HG03095 (cell line): ENCODE measurements around the gene PLGRKT.
"Not testable (repeated sequence)": the region's sequence is repeated elsewhere in the genome, so short reads cannot be mapped to it uniquely, and the experiment has no call there.

Experiments
- ATAC-seq: cut with Tn5 transposase; IDR thresholded peaks from one replicate; pipeline ENCODE4 v1.9.1; 2021; ENCODE audit warnings: moderate library complexity; ENCODE audit not compliant: unreplicated experiment

The PLGRKT gene

DNA sequence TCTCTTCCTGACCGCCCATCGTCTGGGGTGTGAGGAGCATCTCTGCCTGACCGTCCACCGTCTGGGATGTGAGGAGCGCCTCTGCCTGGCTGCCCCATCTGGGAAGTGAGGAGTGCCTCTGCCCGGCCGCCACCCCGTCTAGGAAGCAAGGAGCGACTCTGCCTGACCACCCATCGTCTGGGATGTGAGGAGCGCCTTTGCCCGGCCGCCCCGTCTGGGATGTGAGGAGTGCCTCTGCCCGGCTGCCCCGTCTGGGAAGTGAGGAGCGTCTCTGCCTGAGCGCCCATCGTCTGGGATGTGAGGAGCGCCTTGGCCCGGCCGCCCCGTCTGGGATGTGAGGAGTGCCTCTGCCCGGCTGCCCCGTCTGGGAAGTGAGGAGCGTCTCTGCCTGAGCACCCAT lies 4.4 kb downstream of the PLGRKT start:
- not testable (repeated sequence) for ATAC-seq

DNA sequence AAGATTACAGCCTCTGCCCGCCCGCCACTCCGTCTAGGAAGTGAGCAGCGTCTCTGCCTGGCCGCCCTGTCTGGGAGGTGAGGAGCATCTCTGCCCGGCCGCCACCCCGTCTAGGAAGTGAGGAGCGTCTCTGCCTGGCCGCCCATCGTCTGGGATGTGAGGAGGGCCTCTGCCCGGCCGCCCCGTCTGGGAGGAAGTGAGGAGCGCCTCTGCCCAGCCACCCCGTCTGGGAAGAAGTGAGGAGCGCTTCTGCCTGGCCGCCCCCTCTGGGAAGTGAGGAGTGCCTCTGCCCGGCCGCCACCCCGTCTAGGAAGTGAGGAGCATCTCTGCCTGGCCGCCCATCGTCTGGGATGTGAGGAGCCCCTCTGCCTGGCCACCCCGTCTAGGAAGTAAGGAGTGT lies 4.8 kb downstream of the PLGRKT start:
- not testable (repeated sequence) for ATAC-seq

DNA sequence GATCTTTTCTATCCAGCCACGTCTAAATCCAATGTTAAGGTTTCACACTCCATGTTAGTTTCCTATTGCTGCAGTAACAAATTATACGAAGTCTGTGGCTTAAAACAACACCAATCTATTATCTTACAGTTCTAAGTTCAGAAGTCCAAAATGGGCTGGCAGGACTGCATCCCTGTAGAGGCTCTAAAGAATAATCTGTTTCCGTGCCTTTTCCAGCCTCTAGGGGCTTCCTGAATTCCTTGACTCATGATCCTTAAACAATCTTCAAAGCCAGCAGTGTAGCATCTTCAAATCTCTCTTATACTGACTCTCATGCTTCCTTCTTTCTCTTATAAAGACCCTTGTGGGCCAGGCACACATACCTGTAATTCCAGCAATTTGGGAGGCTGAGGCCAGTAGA lies 6.8 kb downstream of the PLGRKT start:
- ATAC-seq = no peak

- ATAC-seq = no peak
These were observed 7.7 kb downstream of the PLGRKT start for GRCh38 chr9:5429873-5430564.

DNA sequence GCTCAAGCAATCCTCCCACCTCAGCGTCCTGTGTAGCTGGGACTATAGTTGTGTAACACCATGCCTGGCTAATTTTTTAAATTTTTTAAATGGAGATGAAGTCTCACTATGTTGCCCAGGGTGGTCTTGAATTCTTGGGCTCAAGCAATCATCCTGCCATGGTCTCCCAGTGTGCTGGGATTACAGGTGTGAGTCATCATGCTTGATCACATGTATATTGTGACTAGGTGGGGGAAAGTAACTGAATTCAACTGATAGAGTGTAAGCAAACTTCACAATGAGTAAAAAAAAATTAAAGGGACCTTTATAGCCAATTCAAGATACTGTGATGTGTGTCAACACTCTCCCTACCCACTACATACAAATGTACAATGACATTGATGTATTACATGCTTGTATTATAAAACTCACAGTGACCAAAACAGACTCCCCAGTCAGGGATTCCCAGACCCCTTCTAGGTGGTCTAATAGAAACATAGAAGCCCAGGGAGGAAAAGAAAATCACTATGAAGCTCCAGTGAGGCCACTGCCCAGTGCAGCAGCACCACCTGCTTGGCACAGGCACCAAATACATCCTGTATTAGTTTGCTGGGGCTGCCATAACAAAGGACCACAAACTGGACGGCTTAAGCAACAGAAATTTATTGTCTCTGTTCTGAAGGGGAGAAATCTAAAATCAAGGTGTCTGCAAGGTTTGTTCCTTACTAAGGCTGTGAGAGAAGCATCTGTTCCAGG lies 8.8 kb downstream of the PLGRKT start:
- no peak for ATAC-seq

DNA sequence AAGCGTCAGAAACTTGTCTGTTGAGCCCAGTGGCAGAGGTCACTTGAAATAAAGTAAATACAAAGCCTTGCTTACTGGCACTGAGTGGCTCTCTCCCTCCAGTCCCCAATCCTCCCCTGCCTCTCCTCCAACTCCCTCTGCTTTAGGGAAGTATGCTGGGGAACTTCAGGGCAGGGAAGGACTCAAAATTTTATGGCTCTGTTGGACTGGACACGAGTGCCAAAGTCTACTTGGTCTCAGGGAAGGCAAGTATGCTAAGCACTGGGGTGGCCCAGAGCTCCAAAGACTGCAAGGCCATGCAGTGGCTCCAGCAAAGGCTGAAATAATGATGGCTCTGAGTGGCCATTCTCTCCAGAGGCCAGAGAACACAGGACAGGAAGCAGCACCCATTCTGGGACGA lies 9.6 kb downstream of the PLGRKT start:
- ATAC-seq = no peak

- no peak for ATAC-seq
These were observed 10.7 kb downstream of the PLGRKT start for GRCh38 chr9:5427005-5427404.

DNA sequence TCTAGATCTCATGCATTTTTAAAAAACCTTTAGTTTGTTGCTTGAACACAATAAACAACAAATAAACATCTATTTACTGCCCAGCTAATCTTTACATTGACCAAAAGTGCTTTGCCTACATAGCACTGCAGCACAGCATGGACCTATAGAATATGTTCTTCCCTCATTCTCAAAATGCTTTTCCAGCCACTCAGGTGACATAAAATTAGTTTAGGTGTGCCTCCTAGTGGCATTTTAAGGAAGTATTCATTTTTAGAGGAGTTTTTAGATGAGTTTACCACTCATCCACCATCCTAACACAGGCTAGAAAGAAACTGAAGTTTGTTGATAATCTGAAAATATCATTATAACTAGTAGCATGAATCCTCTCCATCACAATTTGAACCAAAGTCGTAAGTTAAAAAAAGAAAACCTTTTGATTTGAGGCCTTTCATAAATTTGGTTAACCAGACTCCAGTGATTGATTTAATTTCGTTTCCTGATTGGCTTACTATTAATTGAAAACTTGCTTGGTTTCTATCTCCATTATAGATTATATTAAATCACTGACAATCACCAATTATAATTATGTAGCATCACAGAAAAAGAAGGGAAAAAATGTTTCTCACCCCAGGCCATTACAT lies 12.6 kb downstream of the PLGRKT start:
- no peak for ATAC-seq

- no peak for ATAC-seq
These were observed 15.4 kb downstream of the PLGRKT start for GRCh38 chr9:5422276-5422675.

DNA sequence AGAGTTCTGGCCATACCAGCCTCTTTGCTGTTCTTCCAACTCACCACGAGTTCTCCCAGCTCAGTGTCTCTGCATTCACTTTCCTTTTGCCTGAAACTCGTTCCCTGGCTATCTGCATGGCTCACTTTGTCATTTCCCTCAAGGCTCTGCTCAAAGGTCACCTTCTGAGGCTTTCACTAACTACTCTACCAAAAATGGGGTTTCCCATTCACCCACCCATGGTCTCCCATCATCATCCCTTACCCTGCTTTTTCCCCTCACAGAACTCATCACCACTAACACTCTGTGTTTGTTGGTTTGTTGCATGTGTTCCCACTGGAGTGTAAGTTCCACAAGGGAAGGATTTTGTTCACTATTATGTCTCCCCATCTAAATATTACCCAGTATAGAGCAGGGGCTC lies 16.6 kb downstream of the PLGRKT start:
- no peak for ATAC-seq

GRCh38 chr9:5419987-5420386 lies 17.7 kb downstream of the PLGRKT start:
- no peak for ATAC-seq

GRCh38 chr9:5418481-5418880 lies 19.2 kb downstream of the PLGRKT start:
- no peak for ATAC-seq

DNA sequence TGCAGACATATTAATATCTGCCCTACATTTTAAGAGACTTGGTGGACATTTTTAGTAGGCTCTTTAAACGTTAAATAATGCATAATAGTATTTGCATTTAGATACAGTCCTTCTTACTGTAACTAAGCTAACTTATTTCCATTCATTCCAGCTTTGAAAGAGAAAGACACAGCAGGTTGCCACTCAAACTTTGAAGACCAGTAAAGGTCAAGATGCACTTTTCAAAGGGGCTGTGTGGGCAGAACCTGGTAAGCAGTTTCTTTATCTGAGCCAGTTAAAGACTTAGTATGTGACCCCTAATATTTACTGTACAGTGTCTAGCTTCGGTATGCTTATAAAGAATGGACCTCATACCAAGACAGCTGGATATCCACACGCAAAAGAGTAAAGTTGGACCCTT lies 20.8 kb downstream of the PLGRKT start:
- no peak for ATAC-seq

GRCh38 chr9:5408596-5408995 lies 29.1 kb downstream of the PLGRKT start:
- no peak for ATAC-seq

DNA sequence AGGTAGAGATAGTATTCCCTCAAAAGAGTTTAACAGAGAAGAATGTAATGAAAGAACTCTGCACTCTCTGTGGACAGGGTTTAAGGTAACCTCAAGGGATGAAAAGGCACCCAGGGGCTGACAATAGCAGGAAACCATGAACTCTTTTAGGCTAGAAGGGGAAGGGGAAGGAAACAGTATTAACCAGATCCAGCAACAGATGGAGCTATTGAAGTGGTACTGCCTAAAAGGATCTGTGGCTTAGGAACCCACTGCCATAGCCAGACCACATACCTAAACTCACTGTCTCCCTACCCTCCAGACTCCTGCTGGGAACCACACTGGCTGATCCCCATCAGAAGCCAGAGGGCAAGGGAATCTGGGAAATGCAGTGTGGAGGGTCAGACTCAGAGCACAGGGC lies 35.5 kb downstream of the PLGRKT start:
- no peak for ATAC-seq

DNA sequence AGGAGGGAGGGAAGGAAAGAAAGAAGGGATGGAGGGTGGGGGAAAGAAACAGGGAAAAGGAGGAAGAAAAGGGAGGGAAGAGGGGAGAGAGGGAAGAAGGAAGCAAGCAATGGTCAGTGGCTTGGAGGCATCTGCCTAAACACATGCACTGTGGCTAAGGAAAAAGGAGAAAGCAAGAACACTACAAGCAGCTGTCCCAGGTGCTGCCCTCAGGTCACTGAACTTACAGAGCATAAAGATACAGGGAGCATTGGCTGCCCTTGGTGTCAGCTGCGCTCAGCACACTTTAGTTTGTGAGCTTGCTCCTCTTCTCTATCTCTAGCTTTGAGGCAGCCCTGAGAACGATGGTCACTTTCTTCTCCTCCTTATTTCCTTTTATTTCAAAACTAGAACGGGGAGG lies 40.2 kb downstream of the PLGRKT start:
- not testable (repeated sequence) for ATAC-seq

DNA sequence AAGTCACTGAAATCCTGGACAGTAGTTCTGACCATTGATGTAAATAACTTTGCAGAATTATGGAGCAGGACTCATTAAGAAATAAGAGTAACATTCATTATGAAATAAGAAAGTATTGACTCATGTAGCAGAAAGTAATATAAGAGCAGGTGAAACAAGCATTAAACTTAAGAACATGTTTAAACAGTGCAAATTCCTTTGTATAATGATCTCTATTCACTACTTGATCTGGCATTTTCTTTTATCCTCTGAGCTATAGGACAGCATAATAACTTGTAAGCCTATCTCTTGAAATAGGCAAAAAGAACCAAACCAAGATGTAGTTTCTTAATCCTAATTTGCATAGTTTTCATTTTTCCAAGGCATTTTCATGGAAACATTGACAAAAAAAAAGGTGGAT lies 42.3 kb downstream of the PLGRKT start:
- no peak for ATAC-seq

GRCh38 chr9:5393976-5394375 lies 43.7 kb downstream of the PLGRKT start:
- not testable (repeated sequence) for ATAC-seq

- no peak for ATAC-seq
These were observed 44.2 kb downstream of the PLGRKT start for GRCh38 chr9:5393497-5393896.

DNA sequence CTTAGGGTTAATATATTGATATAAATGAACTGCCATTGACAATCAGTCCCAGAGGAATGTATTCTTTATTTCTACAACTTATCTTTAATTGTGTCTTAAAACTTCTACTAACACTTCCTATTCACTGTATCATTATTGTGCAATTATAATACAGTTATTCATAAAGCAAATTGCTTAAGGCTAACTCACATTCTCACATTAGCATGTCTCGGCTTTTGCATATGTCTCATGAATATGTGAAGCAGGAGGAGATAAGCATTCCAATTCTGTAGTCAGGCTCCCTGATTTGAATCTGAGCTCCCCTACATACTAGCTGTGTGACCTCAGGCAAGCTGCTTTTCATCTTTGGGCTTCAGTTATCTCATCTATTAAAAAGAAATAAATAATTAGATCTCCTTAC lies 45.4 kb downstream of the PLGRKT start:
- ATAC-seq = no peak

DNA sequence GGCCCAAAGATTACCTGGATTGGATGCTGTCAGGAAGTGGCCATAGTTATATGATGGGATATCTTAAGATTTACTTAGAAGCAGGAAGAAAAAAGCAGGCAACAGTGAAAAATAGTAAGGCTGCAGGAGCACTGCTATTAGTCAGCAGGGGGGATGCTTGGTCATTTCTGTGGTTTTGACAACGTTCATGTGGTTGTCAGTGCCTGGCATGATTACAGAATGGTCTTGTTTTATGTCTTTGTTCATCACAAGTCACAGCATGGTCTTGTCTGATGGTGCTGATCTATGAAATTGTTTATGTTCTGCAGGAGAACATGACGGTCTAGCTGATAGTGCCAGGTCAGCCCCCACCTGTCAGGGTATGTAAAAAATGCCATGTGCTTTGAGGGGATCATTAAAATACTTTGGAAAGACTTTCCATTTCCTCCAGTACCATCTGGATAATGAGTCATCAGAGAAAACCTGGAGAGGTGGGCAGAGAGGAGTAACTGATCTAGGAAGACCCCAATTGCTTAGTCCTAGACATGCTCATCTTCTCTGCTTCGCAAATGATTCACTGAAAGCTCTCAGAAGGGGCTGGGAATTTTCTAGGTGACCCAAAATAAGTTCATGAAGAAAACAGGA lies 48.5 kb downstream of the PLGRKT start:
- ATAC-seq = no peak
